K562 (cell line): ENCODE results near the gene PRSS50. TPM values are rescaled to one million over a fixed set of nuclear protein-coding genes. Genes with fewer than 3 reads are reported as not detected.

ENCODE experiments used
- ATAC-seq: fragments of 200-7000 bp; cut with Tn5 transposase; 3 replicates; pipeline ENCODE4 v1.9.1; 2020; ENCODE audit warnings: moderate library complexity
- BruUV-seq: library from RNA; stranded (reverse); fragments of 400-500 nt; replicated peaks from 2 replicates; lab custom pipeline; 2021; lab: Mats Ljungman, UMichigan
- CTCF ChIA-PET: fragments of 300-600 bp; formaldehyde crosslinking; extraction: SDS; loops from one replicate; lab custom pipeline; 2021; ENCODE audit warnings: low intra/inter-chr PET ratio; lab: Yijun Ruan, JAX
- POLR2A ChIA-PET: fragments of 300-600, 350-650 bp; sonication (Branson Sonifier 250); formaldehyde crosslinking; extraction: SDS; loops from one replicate; lab custom pipeline; 2021; ENCODE audit warnings: antibody characterized with exemption, inconsistent platforms; lab: Yijun Ruan, JAX
- DNase-seq, 4 experiments: peaks; one replicate each; pipeline versions ENCODE4 v3.0.0 to v3.0.0-alpha.2; 2011 to 2018; ENCODE audit warnings: low spot score in 3 of 4, mixed read lengths in 3 of 4; ENCODE audit errors: extremely low read depth in 1 of 4
- FAIRE-seq: peaks from 2 replicates; lab custom pipeline; 2011; peaks lifted over from hg19 to GRCh38; lab: Jason Lieb, UNC
- H2AFZ ChIP-seq: 2 replicates; pipeline ENCODE4 v1.6.0; 2011; ENCODE audit warnings: low read depth, low read length, control low read depth, inconsistent platforms
- H3K27ac ChIP-seq: fragments of 200-600 bp; 3 replicates; pipeline ENCODE4 v1.8.0; 2011; ENCODE audit warnings: low read depth, mild to moderate bottlenecking, control low read depth, inconsistent platforms, low read length, moderate library complexity, mixed read lengths; ENCODE audit errors: extremely low read depth
- H3K27me3 ChIP-seq, 2 experiments: fragments of 300-600 bp in 1 of 2; 2 replicates in 1 of 2; 3 replicates in 1 of 2; pipeline versions ENCODE4 v1.6.0 to v1.8.0; 2011; ENCODE audit warnings: inconsistent platforms in 2 of 2, low read length in 2 of 2, mild to moderate bottlenecking in 1 of 2, mixed read lengths in 1 of 2, moderate library complexity in 1 of 2; ENCODE audit not compliant: control insufficient read depth in 2 of 2, insufficient read depth in 2 of 2
- H3K36me3 ChIP-seq: fragments of 300-600 bp; 3 replicates; pipeline ENCODE4 v1.8.0; 2011; ENCODE audit warnings: mild to moderate bottlenecking, low read length, inconsistent platforms; ENCODE audit not compliant: control insufficient read depth, insufficient read depth
- H3K4me1 ChIP-seq, 2 experiments: fragments of 200-600 bp in 1 of 2; replicated peaks in 1 of 2; 2 replicates in 1 of 2; 3 replicates in 1 of 2; pipeline versions ENCODE4 v1.5.1 to v1.8.0; 2011; ENCODE audit warnings: inconsistent platforms in 2 of 2, low read length in 2 of 2, mild to moderate bottlenecking in 1 of 2, mixed read lengths in 1 of 2, moderate library complexity in 1 of 2; ENCODE audit not compliant: control insufficient read depth in 2 of 2, insufficient read depth in 2 of 2
- H3K4me2 ChIP-seq: 2 replicates; pipeline ENCODE4 v1.6.1; 2011; ENCODE audit warnings: low read length, control low read depth, inconsistent platforms, mixed read lengths; ENCODE audit not compliant: insufficient read depth
- H3K4me3 ChIP-seq: fragments of 200-600 bp; sonication (generic), shearing (Covaris generic); 2 replicates; pipeline ENCODE4 v1.5.1; 2016; ENCODE audit warnings: control low read depth, inconsistent platforms
- H3K79me2 ChIP-seq: fragments of 200-600 bp; 3 replicates; pipeline ENCODE4 v1.8.0; 2011; ENCODE audit warnings: low read length, inconsistent platforms; ENCODE audit not compliant: control insufficient read depth, insufficient read depth
- H3K9ac ChIP-seq, 2 experiments: 2 replicates each; pipeline versions ENCODE4 v1.6.0 to v1.6.1; 2011; ENCODE audit warnings: low read depth in 2 of 2, low read length in 2 of 2, control low read depth in 1 of 2, inconsistent platforms in 1 of 2, mild to moderate bottlenecking in 1 of 2, mixed read lengths in 1 of 2; ENCODE audit not compliant: insufficient read depth in 1 of 2
- H3K9me1 ChIP-seq: one replicate; pipeline ENCODE4 v1.6.0; 2011; ENCODE audit warnings: inconsistent platforms, mild to moderate bottlenecking, low read length, moderate library complexity; ENCODE audit not compliant: control insufficient read depth, insufficient read depth
- H3K9me3 ChIP-seq: replicated peaks from 2 replicates; pipeline ENCODE4 v1.5.1; 2011; ENCODE audit warnings: low read depth, low read length, inconsistent platforms; ENCODE audit not compliant: control insufficient read depth, insufficient read depth
- H4K20me1 ChIP-seq: replicated peaks from 2 replicates; pipeline ENCODE4 v1.6.1; 2011; ENCODE audit warnings: low read length, inconsistent platforms, mixed read lengths; ENCODE audit not compliant: control insufficient read depth, insufficient read depth
- CREB3 ChIP-seq: fragments of 450-650 bp; conservative IDR thresholded peaks from 2 replicates; pipeline ENCODE4 v1.6.1; 2016; ENCODE audit warnings: missing genetic modification characterization, low read depth, mild to moderate bottlenecking, missing compliant biosample characterization, moderate library complexity
- FOXK1 ChIP-seq: sonication (generic); formaldehyde crosslinking; IDR thresholded peaks from 2 replicates; pipeline ENCODE4 v1.8.0; 2022; ENCODE audit warnings: missing genetic modification reagents, mild to moderate bottlenecking, borderline replicate concordance
- PML ChIP-seq: IDR thresholded peaks from 2 replicates; pipeline ENCODE4 v1.6.1; 2012; ENCODE audit warnings: low read length, inconsistent platforms
- SNAPC5 ChIP-seq: fragments of 250-450 bp; sonication (Bioruptor Pico); IDR thresholded peaks from 2 replicates; pipeline ENCODE4 v1.8.0; 2021; ENCODE audit warnings: moderate library complexity, mild to moderate bottlenecking, inconsistent platforms
- ZC3H8 ChIP-seq: fragments of 450-650 bp; IDR thresholded peaks from 2 replicates; pipeline ENCODE4 v1.6.1; 2017
- ZNF224 ChIP-seq: sonication (generic); formaldehyde crosslinking; IDR thresholded peaks from 2 replicates; pipeline ENCODE4 v1.8.0; 2022; ENCODE audit warnings: mild to moderate bottlenecking, missing genetic modification reagents
- ZNF695 ChIP-seq: fragments of 450-650 bp; formaldehyde crosslinking; IDR thresholded peaks from 2 replicates; pipeline ENCODE4 v1.4.0; 2020; ENCODE audit warnings: mild to moderate bottlenecking, moderate library complexity
- WGBS: fragments of 100-300 bp; shearing (Covaris generic); methylation state at CpG from one replicate; pipeline ENCODE4 v1.1.6; 2016; ENCODE audit warnings: low coverage, mixed read lengths; ENCODE audit not compliant: insufficient coverage; ENCODE audit errors: missing lambda C conversion rate; 5-methylcytosine and 5-hydroxymethylcytosine counted together
- in situ Hi-C: fragments of 300-500 bp; cut with MboI; formaldehyde crosslinking; loops from 4 replicates; pipeline ENCODE4 v1.15.0; 2018; ENCODE audit warnings: inconsistent platforms, mixed read lengths
- intact Hi-C: fragments of 100-400 bp; cut with micrococcal nuclease; formaldehyde crosslinking; loops from 2 replicates; pipeline ENCODE4 v1.14.2; 2022
- polyA plus RNA-seq, 8 experiments: library from polyadenylated mRNA; depleted of rRNA in 4 of 8; stranded (reverse) in 5 of 8; unstranded in 3 of 8; fragments of >200 nt; fragmentation: Nextera tagmentation in 2 of 8; fragmentation: Illumina TruSeq in 1 of 8; extraction: Ambion mirVana in 2 of 8; extraction: Trizol in 1 of 8; gene quantifications; 2 replicates each; pipeline versions ENCODE4 v1.2.1 to v1.2.3, GENCODE V29; 2011 to 2014; ENCODE audit warnings: inconsistent platforms in 1 of 8, missing spikeins in 1 of 8
- total RNA-seq, 7 experiments: library from RNA; depleted of rRNA in 6 of 7; stranded (reverse); fragments of >200 nt in 6 of 7; fragmentation: Illumina TruSeq in 2 of 7; extraction: Trizol in 2 of 7; gene quantifications; 2 replicates each; pipeline versions ENCODE4 v1.2.1 to v1.2.3, GENCODE V29; 2011 to 2021; ENCODE audit warnings: low replicate concordance in 1 of 7

The PRSS50 gene
- total and polyA plus RNA-seq, 9 of the 15 experiments (the other 6 are each of a cell fraction or from before 2014, with no cell fraction given), result 0.01 TPM; not detected in 8

GRCh38 chr3:46681856-46682540 lies 35.7 kb downstream of the PRSS50 start:
- Histone ChIP-seq H4K20me1 (peaks cover 23% of the 10 kb centered on the region), H3K9ac (no peak overlapping the region), H3K79me2 (no peaks in the 10 kb centered on the region), H3K27ac (no peak overlapping the region), H3K4me3 (no peak overlapping the region), H3K9me1 (peaks cover 5% of the 10 kb centered on the region), H3K4me1 (peaks cover 0 to 6% of the 10 kb centered on the region in 2 experiments; a peak in 2 of 5 replicates), H3K36me3 (no peaks in the 10 kb centered on the region), H3K27me3 (peaks cover 30 to 94% of the 10 kb centered on the region in 2 experiments; a peak in 4 of 5 replicates), H3K9me3 (no peaks in the 10 kb centered on the region), H3K4me2 (no peak overlapping the region), H2AFZ (no peak overlapping the region)
- DNase-seq (no peak), FAIRE-seq (no peak), ATAC-seq (no peak)
- ChIA-PET POLR2A (interaction anchor here (0.6 to 1.1 kb wide), 3 partner anchors 20 to 243 kb away, joined by 3 read pairs; no protein-coding TSS in a partner anchor), CTCF (no interaction called here)
- no TSS peak for BruUV-seq
- TF ChIP-seq ZNF695 (CRISPR knock-in tag) (no peak), ZC3H8 (no peak), SNAPC5 (CRISPR knock-in tag) (no peak), CREB3 (tag) (no peak), PML (no peak), FOXK1 (CRISPR knock-in tag) (no peak), ZNF224 (no peak)
- under 1% methylated on average over 13 of the region's 13 CpGs for WGBS
- intact Hi-C loops, result no loop called here
- in situ Hi-C loops, result no loop called here
